Mesothelial cell of epicardium (in vitro differentiated cells): ENCODE measurements around the gene BACH1. TPM values are rescaled to one million over a fixed set of nuclear protein-coding genes. Genes with fewer than 3 reads are reported as not detected.

Experiments
- DNase-seq, 2 experiments: peaks; one replicate each; pipeline ENCODE4 v3.0.0; 2021; ENCODE audit warnings: low spot score in 2 of 2; ENCODE audit not compliant: unreplicated experiment in 2 of 2
- H3K27ac Mint-ChIP-seq: 2 replicates; pipeline ENCODE4 v1.8.0; 2021; ENCODE audit warnings: mixed read lengths
- H3K27me3 Mint-ChIP-seq: 2 replicates; pipeline ENCODE4 v1.8.0; 2021; ENCODE audit warnings: low read depth, mixed read lengths
- H3K36me3 Mint-ChIP-seq: 2 replicates; pipeline ENCODE4 v1.8.0; 2021; ENCODE audit warnings: mixed read lengths
- H3K4me1 Mint-ChIP-seq: 2 replicates; pipeline ENCODE4 v1.8.0; 2021; ENCODE audit warnings: mixed read lengths
- H3K4me3 Mint-ChIP-seq: 2 replicates; pipeline ENCODE4 v1.8.0; 2021; ENCODE audit warnings: mild to moderate bottlenecking, moderate library complexity, mixed read lengths
- H3K9me3 Mint-ChIP-seq: 2 replicates; pipeline ENCODE4 v1.8.0; 2021; ENCODE audit warnings: mixed read lengths
- CTCF ChIP-seq: fragments of 200-600 bp; sonication (generic); IDR thresholded peaks from one replicate; pipeline ENCODE4 v1.5.0; 2021; ENCODE audit warnings: antibody characterized with exemption; ENCODE audit not compliant: unreplicated experiment
- total RNA-seq: library from RNA; stranded (reverse); gene quantifications from 3 replicates; pipeline ENCODE4 v1.2.1, GENCODE V29; 2021

Gene BACH1
- total RNA-seq, 1 donor from 2014 or later: 100 TPM

DNA sequence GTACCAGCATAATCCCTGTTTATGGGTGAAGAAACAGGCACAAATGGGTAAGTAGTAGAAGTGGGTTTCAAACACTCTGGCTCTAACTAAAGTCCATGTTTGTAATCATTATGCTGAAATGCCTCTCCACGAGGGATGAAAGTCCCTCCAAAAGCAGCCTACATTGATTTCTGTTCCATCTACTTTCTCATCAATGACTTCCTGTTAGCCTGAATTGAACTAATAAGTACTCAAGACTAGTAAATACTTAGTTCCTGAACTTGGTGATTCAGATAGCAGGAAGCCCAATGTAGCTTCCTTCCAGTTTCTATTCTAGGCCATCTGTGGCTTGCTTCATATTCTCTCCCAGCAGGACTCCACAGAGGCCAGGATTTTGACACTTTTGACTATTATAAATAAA, 11.3 kb upstream of the BACH1 start:
- H3K36me3 Mint-ChIP-seq: no peaks in the 10 kb centered on the region
- peaks cover 6% of the 10 kb centered on the region for H3K4me1 Mint-ChIP-seq
- DNase-seq: no peak
- no peak overlapping the region for H3K27ac Mint-ChIP-seq
- H3K27me3 Mint-ChIP-seq: no peaks in the 10 kb centered on the region
- H3K4me3 Mint-ChIP-seq: no peak overlapping the region
- TF ChIP-seq CTCF: no peak
- H3K9me3 Mint-ChIP-seq: peaks cover 12% of the 10 kb centered on the region

- H3K9me3 Mint-ChIP-seq: peaks cover 6% of the 10 kb centered on the region
- no peak for DNase-seq
- no peak overlapping the region for H3K4me3 Mint-ChIP-seq
- H3K27me3 Mint-ChIP-seq: no peaks in the 10 kb centered on the region
- peaks cover 6% of the 10 kb centered on the region for H3K4me1 Mint-ChIP-seq
- no peaks in the 10 kb centered on the region for H3K36me3 Mint-ChIP-seq
- TF ChIP-seq CTCF: no peak
- H3K27ac Mint-ChIP-seq: no peak overlapping the region
Observed at GRCh38 chr21:29288239-29288638, 10.5 kb upstream of the BACH1 start.

DNA sequence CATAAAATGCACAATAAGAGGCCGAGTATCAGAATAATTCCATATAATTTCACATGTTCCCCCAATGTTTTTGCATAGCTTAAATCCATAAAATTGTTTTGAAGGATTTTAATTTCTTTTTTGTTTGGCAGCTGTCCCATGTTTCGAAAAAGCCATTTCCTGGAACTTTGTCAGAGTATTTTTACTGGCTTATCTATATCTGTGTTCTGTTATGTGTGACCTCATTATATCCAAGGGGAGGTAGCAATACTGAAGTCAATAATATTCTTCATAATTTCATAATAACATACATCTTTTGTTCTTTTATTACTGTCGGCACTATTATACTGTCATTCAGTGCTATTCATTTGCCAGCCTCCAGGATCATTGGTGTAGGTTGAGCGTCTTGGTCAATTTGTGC, 9.4 kb upstream of the BACH1 start:
- no peak for DNase-seq
- Mint-ChIP-seq H3K27me3 (no peaks in the 10 kb centered on the region), H3K4me1 (peaks cover 6% of the 10 kb centered on the region), H3K27ac (no peak overlapping the region), H3K36me3 (peaks cover 3% of the 10 kb centered on the region), H3K9me3 (peaks cover 16% of the 10 kb centered on the region), H3K4me3 (no peak overlapping the region)
- TF ChIP-seq CTCF: no peak

DNA sequence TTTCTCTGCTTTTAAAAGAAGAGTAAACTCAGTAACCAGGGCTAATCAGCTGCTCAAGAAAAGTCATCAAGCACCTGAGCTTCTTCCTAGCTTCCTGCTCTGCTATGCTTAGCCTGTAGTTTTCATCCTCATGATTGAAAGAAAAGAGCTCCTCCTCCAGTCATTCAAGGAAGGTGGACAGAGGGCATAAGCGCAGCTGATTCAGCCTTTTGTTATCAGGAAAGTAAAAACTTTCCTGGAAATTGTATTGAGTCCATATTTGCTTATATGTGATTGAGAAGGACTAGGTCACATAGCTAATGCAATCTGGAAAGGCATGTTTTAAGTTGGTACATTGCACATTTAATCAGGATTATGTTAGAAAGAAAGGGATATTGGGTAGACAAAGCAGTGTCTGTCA, 8.5 kb upstream of the BACH1 start:
- no peak overlapping the region for H3K4me3 Mint-ChIP-seq
- peaks cover 6% of the 10 kb centered on the region for H3K4me1 Mint-ChIP-seq
- peaks cover 9% of the 10 kb centered on the region for H3K36me3 Mint-ChIP-seq
- H3K9me3 Mint-ChIP-seq: peaks cover 23% of the 10 kb centered on the region
- DNase-seq: no peak
- H3K27me3 Mint-ChIP-seq: no peaks in the 10 kb centered on the region
- no peak overlapping the region for H3K27ac Mint-ChIP-seq
- TF ChIP-seq CTCF: no peak

DNA sequence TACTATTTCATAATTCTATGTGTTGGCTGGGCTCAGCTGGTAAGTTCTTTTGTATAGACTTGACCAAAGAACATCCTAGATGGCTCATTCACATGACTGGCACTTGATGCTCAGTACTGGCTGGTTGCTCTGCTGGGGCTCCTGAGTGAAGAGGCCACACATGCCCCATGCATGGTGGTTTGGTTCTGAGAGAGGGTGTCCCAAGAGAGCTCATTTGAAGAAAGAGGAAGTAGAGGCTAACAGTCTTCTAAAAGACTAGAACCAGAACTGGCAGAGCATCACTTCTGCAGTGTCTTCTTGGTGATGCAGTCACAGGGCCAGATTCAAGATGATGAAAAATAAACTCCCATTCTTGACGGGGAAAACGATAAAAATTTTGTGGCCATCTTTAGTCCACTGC, 5.2 kb upstream of the BACH1 start:
- Mint-ChIP-seq H3K27ac (no peak overlapping the region), H3K36me3 (peaks cover 12% of the 10 kb centered on the region), H3K27me3 (no peaks in the 10 kb centered on the region), H3K4me1 (peaks cover 6% of the 10 kb centered on the region), H3K9me3 (peaks cover 31% of the 10 kb centered on the region), H3K4me3 (no peak overlapping the region)
- TF ChIP-seq CTCF: no peak
- no peak for DNase-seq

DNA sequence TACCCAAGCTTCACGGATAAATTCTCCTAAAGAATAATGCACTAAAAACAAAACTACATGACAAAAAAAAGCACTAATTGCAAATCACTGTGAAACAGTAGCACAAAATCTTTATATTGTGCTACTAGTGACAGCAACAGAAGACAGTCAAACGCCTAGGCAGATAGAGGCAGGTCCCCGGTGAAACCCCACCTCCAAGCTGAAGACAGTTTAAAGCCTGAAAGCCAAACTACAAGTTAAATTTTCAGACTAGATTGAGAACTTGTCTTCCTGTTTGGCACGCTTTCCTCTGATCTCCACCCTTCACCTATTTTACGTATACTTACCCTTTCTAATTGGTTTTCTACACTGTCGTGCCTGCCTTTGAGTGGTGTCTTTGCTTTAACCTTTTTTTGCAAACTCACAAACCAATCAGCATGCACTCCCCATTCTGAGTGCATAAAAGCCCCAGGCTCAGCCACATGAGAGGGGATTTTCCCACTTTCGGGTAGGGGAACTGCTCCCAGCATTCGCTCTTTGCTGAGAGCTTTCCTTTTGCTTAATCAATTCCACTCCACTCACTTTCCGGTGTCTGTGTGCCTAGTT, 3.6 kb upstream of the BACH1 start:
- H3K4me3 Mint-ChIP-seq: no peak overlapping the region

More for the DNA sequence above, 3.6 kb upstream of the BACH1 start:
- Mint-ChIP-seq H3K36me3 (peaks cover 12% of the 10 kb centered on the region), H3K27me3 (no peaks in the 10 kb centered on the region), H3K4me1 (peaks cover 7% of the 10 kb centered on the region), H3K9me3 (peaks cover 31% of the 10 kb centered on the region), H3K27ac (no peak overlapping the region)
- TF ChIP-seq CTCF: no peak
- DNase-seq: no peak
